GM21528 (cell line): Measurements from ENCODE around the gene MFAP2.
"Not testable (repeated sequence)": the region's sequence is repeated elsewhere in the genome, so short reads cannot be mapped to it uniquely, and the experiment has no call there.

ENCODE experiments used
- ATAC-seq: cut with Tn5 transposase; IDR thresholded peaks from one replicate; pipeline ENCODE4 v1.9.1; 2021; ENCODE audit warnings: mild to moderate bottlenecking, moderate library complexity; ENCODE audit not compliant: unreplicated experiment, low FRiP score

The MFAP2 gene

DNA sequence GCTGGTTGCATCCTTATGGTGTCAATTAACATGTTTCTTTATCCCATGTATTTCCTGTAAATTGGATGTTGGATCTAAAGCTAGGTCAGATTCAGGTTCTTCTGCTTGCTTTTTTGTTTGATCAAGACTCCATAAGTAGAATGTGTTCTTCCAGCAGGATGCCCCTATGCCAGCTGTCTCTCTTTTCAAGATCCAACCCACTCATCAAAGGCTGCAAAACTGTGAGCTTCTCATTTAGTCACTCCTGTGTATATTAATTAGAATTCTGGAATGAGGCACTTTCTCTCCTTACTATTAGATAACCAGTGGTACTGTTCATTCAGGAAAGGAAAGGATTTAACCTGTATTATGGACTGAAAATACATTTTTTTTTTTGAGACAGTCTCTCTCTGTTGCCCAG is 46.5 kb downstream of the MFAP2 start:
- ATAC-seq = not testable (repeated sequence)

DNA sequence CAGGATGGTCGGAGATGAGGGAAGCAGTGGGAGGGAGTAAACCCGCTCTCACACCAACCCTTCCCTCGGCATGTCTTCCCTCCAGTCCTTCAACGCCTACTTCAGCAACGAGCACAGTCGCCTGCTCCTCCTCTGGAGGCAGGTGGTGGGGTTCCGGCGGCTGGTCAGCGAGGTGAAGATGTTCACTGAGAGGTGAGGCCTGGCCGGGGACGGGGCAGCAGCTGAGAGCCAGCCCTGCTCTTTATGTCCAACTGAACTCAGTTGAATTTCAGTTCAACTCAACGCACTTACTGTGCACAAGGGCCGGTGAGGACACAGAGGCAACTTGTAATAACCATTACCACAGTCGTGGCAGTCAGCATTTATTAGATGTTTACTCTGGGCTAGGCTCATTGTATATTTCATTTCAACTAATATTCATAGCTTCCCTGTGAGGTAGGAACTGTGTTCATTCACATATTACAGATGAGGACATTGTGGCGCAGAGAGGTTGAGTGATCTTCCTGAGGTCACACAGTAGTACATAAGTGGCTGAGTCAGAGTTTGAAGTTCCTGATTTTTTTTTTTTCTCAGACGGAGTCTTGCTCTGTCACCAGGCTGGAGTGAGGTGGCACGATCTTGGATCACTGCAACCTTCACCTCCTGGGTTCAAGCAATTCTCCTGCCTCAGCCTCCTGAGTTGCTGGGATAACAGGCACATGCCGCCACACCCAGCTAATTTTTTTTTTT is 49.0 kb downstream of the MFAP2 start:
- ATAC-seq = not testable (repeated sequence)

DNA sequence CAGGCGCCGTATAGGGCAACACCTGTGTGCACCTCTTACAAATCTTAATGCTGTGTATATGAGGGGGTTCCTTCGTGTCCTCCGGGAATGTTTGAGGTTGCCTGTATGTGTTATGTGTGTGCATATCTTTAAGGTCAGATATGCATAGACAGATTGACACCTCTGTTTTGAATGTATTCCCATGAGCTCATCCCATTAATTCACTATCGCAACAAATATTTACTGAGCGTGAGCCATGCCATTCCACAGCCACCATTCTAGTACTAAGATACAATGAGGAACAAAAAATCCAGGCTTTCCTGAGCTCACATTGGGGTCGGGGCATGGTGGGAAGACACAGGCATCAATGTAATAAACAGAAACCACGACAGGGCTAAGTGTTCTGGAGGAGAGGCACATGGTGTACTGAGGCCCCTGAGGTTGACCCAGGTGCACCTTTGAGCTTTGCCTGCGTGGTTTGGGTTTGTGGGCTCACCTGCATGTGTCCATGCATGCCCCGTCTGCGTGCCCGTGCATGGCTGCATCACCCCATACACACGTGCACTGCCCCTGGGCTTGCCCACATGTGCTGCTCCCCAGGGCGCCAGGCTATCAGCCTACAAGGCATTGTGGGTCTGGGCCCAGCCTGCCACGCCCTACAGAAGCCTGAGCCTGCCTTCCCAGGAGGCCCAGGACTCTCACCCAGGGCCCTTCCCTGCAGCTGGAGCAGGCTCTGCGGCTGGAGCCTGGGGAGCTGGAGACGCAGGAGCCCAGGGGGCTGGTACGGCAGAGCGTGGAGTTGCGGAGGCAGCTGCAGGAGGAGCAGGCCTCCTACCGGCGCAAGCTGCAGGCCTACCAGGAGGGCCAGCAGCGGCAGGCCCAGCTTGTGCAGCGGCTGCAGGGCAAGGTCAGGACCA is 51.0 kb downstream of the MFAP2 start:
- not testable (repeated sequence) for ATAC-seq

DNA sequence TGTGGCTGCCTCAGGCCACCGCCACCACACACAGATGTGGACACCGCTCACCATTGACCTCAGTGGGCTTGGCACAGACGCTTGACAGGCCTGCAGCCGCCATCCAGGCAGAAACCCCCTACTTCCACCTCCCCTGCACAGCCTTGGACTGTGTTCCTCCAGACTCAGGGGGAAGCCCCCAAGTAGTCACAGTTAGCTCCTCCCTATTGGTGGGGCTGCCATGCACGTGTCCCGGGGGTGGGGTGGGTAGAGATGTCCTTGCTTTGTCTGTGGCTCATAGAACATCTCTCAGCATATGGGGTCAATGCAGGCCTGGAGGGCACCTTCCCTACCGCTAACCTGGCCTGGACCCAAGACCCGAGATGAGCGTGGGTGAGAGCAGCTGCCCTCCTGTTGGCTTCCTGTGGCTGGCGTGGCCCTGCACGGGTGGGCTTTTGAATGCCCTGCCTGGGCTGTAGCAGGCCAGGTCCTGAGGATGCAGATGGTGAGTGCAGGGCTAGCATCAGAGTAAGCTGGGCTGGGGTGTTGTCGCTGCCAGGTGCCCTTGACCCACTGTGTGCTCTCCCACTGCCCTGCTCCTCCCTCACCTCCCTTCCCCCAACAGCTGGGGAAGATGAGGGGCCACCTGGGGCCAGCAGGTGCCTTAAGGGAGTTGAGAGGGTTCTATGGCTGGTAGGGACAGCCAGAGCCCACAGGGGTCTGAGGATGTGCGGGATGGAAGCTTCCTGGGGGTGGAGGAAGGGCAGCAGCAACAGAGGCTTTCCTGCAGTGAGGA is 52.5 kb downstream of the MFAP2 start:
- ATAC-seq = no peak

DNA sequence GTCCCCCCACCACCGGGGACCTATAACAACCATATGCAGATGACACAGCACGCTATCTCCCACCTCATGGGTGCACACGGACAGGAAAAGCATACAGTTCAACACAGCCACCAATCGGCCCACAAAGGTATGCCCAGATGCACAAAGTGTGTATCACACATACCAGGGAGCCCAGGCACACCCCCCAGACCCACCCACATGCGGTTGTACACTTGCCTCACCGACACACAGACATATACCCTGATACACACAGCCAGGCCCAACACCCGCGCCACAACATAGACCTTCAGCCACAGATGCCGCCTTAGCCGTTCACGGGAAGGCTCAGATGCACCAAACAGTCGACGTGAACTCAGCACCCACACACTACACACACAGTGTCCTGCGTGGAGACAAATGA is 53.2 kb downstream of the MFAP2 start:
- no peak for ATAC-seq

DNA sequence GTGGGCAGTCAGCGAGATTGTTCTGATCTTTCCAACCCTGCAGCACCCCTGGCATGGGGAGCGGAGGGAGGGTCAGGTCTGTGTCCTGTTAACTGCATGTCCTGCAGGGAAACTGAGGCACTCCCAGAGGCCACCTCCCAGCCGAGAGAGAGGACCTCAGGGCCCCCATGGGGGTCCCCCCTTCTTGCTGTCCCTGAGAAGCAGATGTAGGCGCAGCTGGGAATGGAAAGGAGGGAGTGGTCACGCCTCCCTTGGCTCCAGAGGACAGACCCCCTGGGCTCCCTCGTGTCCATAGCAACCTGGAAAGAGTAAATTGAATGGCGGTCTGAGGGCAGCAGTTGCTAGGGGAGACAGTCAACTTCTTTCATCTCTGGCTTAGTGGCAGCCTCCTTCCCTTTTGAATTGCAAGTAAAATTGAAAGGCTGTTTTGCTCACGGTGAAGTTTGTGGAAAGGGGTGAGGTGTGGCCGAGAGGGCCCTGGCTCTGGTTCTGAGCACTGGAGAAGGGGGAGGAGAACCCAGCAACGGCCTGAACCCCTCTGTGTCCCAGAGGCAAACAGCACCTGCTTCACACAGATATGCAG is 53.8 kb downstream of the MFAP2 start:
- ATAC-seq = no peak

DNA sequence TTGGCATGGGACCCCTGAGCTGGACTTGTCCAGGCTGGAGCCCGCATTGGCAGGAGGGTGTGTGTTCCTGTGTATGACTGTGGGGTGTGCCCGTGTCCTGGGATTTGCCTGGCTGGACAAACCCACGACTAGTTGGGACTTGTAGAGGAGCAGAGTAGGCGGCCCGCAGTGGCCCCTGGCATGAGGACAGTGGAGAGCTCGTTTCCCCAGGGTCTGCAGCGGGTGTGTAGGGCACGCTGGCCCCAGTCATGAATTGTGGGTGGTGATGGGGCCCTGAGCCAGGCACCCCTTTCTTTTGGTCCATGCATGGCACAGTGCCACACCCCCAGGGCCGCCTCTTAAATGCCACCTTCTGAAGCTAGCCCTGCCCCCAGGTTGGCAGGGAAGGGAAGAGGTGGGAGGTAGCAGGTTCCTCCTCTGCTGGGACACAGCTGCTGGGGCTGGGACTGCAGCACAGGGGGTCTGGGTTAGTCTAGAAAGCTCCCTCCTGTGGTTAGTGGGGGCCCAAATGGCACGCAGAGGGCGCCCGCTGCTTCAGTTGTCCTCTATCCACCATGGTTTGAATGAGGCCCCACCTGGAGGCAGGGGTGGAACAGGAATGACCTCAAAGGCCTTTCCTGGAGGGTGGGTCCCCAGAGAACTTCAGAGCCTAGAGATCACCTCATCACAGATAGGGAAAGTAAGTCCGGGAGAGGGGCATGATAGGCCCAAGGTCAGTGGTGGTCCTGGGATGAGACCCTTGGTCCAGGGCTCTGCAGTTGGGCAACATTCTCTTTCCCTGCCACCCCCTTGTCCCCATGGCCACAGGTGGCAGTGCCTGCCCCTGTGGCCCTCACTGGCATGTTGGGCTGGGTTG is 54.6 kb downstream of the MFAP2 start:
- no peak for ATAC-seq

DNA sequence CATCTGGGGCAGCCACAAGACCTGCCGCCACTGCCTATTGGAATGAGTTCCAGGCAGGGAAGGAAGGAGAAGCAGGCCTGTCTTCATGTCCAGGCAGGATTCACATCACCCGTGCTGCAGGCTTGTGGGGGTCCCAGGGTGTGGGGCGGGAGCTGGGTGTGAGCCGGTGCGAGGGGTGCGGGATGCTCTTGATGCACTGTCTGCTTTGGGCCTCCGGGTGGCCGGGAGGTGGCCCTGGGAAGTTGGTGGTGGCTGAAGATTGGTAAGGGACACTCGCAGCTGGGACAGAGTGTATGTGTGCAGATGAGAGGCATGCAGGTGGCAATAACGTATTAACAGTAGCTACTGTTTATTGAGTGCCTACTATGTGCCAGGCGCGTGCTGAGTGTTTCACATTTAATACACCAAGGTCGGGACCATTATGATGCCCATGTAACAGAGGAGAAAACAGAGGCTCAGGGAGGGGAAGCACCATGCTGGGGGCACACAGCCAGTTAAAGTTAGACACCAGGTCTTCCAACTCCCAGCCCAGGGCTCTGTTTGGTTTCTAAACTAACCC is 55.4 kb downstream of the MFAP2 start:
- ATAC-seq = no peak
